Measurements from ENCODE around the gene ASB17.

- no peak for TF ChIP-seq CTCF (IDR thresholded peaks at IDR 0.05)
- TF ChIP-seq POLR2A (IDR thresholded peaks at IDR 0.05): no peak
Observed at GRCh38 chr1:75980972-75981897, 49.0 kb upstream of the ASB17 start.

Data from thyroid gland (tissue), 4 donors.